Lower leg skin (tissue), 4 donors: ENCODE data around the gene LEMD1. TPM values are rescaled to one million over a fixed set of nuclear protein-coding genes. Genes with fewer than 3 reads are reported as not detected.

Experiments
- DNase-seq, 2 donors: peaks; one replicate each; pipeline ENCODE4 v3.0.0-alpha.2; 2019; ENCODE audit warnings: low spot score in 2 of 2
- H3K4me3 ChIP-seq: fragments of 200-600 bp; sonication (generic); 2 replicates; pipeline ENCODE4 v1.5.1; 2017; ENCODE audit warnings: mild to moderate bottlenecking, low read depth; ENCODE audit not compliant: poor library complexity, severe bottlenecking
- POLR2A ChIP-seq, 2 donors: fragments of 450-650 bp; IDR thresholded peaks; one replicate each; pipeline ENCODE4 v1.6.1; 2016 to 2017; ENCODE audit warnings: antibody characterized with exemption in 2 of 2, mild to moderate bottlenecking in 1 of 2, moderate library complexity in 1 of 2
- WGBS, 2 donors: methylation state at CpG; one replicate each; pipeline ENCODE4 v1.1.5; 2018; 5-methylcytosine and 5-hydroxymethylcytosine counted together
- intact Hi-C: fragments of 100-400 bp; cut with DNase I; formaldehyde crosslinking; loops from one replicate; pipeline ENCODE4 v1.15.0; 2023; ENCODE audit warnings: low total_unique reads
- total RNA-seq, 4 donors: library from RNA; depleted of rRNA; stranded (reverse); fragments of >200 nt; gene quantifications; one replicate each; pipeline ENCODE4 v1.1.0, GENCODE V29; 2016
- TF ChIP-seq, protein P1 (sequence below), 3 donors: fragments of 450-650 bp; IDR thresholded peaks; one replicate each; pipeline ENCODE4 v1.5.1; 2016; ENCODE audit warnings: antibody characterized with exemption in 3 of 3, mild to moderate bottlenecking in 3 of 3, moderate library complexity in 2 of 3

The LEMD1 gene
- total RNA-seq, 4 donors from 2014 or later: not detected

DNA sequence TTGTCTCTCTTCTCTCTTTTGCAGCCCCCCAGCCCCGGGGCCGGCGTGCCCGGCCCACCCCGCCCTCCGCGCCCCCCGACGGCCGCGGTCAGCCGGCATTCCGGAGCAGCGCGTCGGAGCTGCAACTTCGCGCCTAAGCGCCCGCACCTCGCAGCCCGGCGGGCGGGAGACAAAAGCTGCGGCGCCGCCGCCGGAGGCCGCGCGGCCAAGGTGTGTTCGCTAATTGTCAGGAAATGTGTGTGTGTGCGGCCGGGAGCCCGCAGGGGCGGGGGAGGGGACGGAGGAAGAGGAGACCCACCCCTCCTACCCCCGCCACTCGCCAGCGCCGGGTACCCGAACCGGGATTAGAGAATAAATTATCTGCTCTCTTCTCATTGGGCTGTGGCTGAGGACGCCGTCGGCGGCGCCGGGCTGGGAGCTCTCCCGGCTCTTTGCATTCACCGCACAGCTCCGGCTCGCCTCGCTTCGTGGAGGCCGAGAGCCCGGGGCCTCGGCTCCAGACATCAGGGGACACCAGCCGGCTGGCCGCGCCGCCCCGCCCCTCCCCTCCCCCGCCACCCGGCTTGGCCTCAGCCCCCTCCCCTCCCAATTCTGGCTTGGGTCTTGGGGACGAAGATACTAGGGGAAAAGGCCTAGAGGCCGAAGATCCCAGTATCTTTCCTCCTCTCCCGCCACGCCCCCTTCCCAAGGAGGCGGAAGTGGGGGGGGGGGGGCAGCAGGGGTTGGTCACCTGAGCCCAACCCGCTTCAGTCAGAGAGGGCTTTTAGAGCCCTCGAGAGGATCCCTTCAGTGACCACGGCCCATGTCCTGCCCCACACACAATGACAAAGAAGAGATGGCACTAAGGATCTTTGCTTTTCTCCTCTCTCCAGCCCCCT is 35.3 kb upstream of the LEMD1 start:
- no peak overlapping the region for H3K4me3 ChIP-seq
- DNase-seq: no peak
- 1% methylated on average over 29 to 33 of the region's 74 CpGs for WGBS, 2 donors
- intact Hi-C loops: no loop called here
- TF ChIP-seq POLR2A (IDR thresholded peaks at IDR 0.05): no peak
- TF ChIP-seq, protein P1, sequence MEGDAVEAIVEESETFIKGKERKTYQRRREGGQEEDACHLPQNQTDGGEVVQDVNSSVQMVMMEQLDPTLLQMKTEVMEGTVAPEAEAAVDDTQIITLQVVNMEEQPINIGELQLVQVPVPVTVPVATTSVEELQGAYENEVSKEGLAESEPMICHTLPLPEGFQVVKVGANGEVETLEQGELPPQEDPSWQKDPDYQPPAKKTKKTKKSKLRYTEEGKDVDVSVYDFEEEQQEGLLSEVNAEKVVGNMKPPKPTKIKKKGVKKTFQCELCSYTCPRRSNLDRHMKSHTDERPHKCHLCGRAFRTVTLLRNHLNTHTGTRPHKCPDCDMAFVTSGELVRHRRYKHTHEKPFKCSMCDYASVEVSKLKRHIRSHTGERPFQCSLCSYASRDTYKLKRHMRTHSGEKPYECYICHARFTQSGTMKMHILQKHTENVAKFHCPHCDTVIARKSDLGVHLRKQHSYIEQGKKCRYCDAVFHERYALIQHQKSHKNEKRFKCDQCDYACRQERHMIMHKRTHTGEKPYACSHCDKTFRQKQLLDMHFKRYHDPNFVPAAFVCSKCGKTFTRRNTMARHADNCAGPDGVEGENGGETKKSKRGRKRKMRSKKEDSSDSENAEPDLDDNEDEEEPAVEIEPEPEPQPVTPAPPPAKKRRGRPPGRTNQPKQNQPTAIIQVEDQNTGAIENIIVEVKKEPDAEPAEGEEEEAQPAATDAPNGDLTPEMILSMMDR (IDR thresholded peaks at IDR 0.05): no peak

- WGBS, 2 donors: 1 to 2% methylated on average over 29 to 30 of the region's 47 CpGs
- intact Hi-C loops: no loop called here
- TF ChIP-seq, protein P1 (IDR thresholded peaks at IDR 0.05): no peak
- no peak for TF ChIP-seq POLR2A (IDR thresholded peaks at IDR 0.05)
- no peak for DNase-seq
- H3K4me3 ChIP-seq: no peak overlapping the region
These were observed 34.6 kb upstream of the LEMD1 start for GRCh38 chr1:205456383-205456867.

GRCh38 chr1:205455581-205456382 is 33.9 kb upstream of the LEMD1 start, which contains the start of gene BLACAT1:
BLACAT1 (minus strand) TSS chr1:205456045.
- no peak within 1 kb of the TSS for H3K4me3 ChIP-seq
- no peak for TF ChIP-seq POLR2A (IDR thresholded peaks at IDR 0.05)
- TF ChIP-seq, protein P1 (IDR thresholded peaks at IDR 0.05): no peak
- intact Hi-C loops: no loop called here
- no peak for DNase-seq
- 4 to 6% methylated on average over 43 to 53 of the region's 53 CpGs for WGBS, 2 donors

DNA sequence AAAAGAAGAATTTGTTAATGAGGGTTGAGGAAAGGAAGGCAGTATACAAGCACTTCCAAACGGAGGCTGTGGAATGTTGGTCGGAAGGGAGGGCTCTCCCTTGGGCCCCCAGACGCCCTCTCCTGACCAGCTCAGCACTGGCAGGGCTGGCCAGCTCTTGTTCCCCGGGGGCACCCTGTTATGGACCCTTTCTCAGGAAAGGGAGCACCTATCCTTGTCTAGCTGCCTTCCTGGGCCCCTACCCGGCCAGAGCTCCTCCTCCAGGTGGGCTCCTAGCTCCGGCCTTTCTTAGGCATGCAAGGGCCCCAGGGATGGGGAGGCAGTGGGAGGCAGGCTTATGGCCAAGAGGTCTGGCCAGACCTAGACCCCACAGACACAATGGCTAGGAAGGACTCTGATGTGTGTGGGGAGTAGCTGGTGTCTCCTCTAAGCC is 33.1 kb upstream of the LEMD1 start:
- no peak for TF ChIP-seq POLR2A (IDR thresholded peaks at IDR 0.05)
- TF ChIP-seq, protein P1 (IDR thresholded peaks at IDR 0.05): no peak
- intact Hi-C loops: no loop called here
- DNase-seq: no peak
- WGBS, 2 donors: 18% methylated on average over 6 of the region's 6 CpGs
- H3K4me3 ChIP-seq: no peak overlapping the region

DNA sequence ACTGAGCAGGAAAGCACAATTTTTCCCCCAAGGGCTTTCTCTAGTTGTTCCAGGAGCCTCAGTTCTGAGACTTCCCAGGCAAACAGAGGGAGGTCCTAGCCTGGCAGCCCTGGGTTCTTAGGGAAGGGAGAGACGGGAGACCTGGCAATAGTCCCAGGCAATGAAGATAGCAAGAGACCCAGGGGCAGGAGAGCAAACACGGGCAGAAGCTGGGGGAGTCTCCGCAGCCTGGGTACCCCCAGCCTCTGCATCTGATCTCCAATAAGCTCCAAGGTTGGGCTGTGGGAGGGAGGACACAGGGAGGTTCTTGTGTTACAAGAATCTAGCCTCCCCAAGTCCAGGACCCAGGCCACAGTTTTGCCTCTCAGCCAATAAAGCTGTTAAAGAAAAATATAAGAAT is 31.6 kb upstream of the LEMD1 start:
- H3K4me3 ChIP-seq: no peak overlapping the region
- TF ChIP-seq, protein P1 (IDR thresholded peaks at IDR 0.05): no peak
- no peak for TF ChIP-seq POLR2A (IDR thresholded peaks at IDR 0.05)
- DNase-seq: no peak
- intact Hi-C loops: no loop called here
- WGBS, 2 donors: 21 to 44% methylated on average over 3 of the region's 3 CpGs
